Measurements from ENCODE around the gene EXOSC6.
A peak's percentile ranks its signal among the peaks of the same experiment; 100 is the strongest.
"Not testable (repeated sequence)": the region's sequence is repeated elsewhere in the genome, so short reads cannot be mapped to it uniquely, and the experiment has no call there.

EXOSC6 gene

DNA sequence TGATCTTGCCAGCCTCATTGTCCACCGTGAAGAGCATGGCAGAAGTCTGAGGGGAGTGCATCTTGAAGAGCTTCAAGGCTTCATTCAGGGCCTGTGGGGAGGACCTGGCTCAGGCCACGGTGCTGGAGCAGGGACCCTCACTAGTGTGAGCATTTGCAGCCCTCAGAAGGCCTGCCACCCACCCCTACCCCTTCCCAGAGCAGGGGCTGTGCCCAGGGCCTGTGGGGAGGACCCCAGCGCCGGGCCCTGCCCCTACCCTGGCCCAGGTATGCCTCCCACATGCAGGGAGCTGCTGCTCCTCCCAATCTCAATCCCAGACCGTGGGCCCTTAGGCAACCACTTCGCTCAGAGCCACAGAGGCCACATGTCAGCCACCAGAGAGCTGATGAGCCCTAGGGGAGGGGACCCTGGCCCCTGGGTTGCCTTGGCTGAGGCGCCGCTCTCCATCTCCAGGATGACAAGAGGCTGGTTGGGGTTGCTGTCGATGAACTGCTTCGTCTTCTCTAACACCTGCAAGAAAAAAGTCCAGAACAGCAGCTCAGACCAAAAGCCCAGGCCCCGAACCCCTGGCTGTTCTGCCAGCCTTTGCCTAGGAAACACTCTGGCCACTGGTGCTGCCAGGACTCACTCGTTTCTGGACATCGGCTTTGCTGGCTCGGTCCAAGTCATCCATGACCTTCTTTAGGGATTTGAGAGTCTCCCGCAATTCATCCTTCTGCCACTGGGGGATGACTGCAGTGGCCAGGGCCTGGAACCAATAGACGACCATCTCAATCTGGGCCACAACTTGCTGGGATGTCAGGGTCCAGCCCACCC lies 1.8 kb upstream of the EXOSC6 start:
- no peak overlapping the region for H4K5ac ChIP-seq (ENCODE audit: low read length)
- H4K8ac ChIP-seq (ENCODE audit: low read depth, low read length): no peak overlapping the region
- no peak overlapping the region for H3K4me2 ChIP-seq (ENCODE audit: low read length)
- no peak overlapping the region for H2BK15ac ChIP-seq (replicated peaks; ENCODE audit: low read depth)
- peak; percentile 76 for DNase-seq
- peaks cover 33% of the 10 kb centered on the region for H3K36me3 ChIP-seq (ENCODE audit: control insufficient read depth, insufficient read depth, low read length)
- no peak overlapping the region for H2AK5ac ChIP-seq (ENCODE audit: low read length)
- H3K79me2 ChIP-seq (ENCODE audit: control insufficient read depth, insufficient read depth, low read length): peaks cover 14% of the 10 kb centered on the region
- H2BK5ac ChIP-seq (ENCODE audit: low read length): no peak overlapping the region
- no peak overlapping the region for H2BK120ac ChIP-seq (ENCODE audit: low read depth, low read length)
- no peak overlapping the region for H3K23ac ChIP-seq (ENCODE audit: low read length)
- H3K27ac ChIP-seq (ENCODE audit: low read depth, low read length): no peak overlapping the region
- H3K9ac ChIP-seq (ENCODE audit: low read length): no peak overlapping the region
- WGBS (ENCODE audit: extremely low coverage, insufficient coverage, low lambda C conversion rate): no CpG with 5 or more reads among the region's 16 CpGs
- no peaks in the 10 kb centered on the region for H3K79me1 ChIP-seq (ENCODE audit: low read length)
- H3K4ac ChIP-seq (ENCODE audit: low read depth, low read length): no peak overlapping the region
- no peak overlapping the region for H3K56ac ChIP-seq (ENCODE audit: low read length)
- H3K4me3 ChIP-seq (ENCODE audit: low read length): no peak overlapping the region
- no peak overlapping the region for H3K18ac ChIP-seq (ENCODE audit: low read length)
- no peaks in the 10 kb centered on the region for H3K4me1 ChIP-seq (ENCODE audit: control insufficient read depth, low read depth, low read length)
- H3K27me3 ChIP-seq (ENCODE audit: insufficient read depth, low read length, poor library complexity): no peaks in the 10 kb centered on the region

DNA sequence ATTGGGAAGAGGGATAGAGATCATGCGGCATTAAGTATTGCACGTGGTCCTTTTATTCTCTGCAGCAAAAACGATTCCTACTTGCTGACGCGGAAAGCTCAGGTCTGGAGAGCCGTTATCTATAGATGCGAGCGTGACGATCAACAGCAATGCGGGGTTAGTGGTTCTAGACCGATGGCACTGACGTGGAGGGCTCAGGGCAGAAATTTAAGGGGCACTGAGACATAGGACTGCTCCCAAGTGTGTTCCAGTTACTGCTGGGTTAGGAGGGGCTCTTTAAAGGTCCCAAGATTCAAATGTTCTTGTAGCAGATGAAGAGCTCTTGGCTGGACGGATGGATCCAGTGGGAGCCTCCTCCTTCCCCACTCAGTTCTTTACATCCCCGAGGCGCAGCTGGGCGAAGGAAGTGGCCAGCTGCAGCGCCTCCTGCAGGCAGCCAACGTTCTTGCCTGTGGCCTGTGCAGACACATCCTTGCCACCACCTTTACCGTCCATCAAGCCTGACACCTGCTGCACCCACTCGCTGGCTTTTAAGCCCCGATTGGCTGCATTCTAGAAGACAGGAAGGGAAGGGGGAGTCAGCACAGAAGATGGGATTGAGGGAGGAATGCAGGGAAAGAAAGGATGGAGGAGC lies 732 bp upstream of the EXOSC6 start:
- Histone ChIP-seq H4K5ac (ENCODE audit: low read length) (no peak overlapping the region), H3K36me3 (ENCODE audit: control insufficient read depth, insufficient read depth, low read length) (peaks cover 28% of the 10 kb centered on the region), H3K56ac (ENCODE audit: low read length) (no peak overlapping the region), H2AK5ac (ENCODE audit: low read length) (no peak overlapping the region), H2BK15ac (replicated peaks; ENCODE audit: low read depth) (no peak overlapping the region), H3K4me2 (ENCODE audit: low read length) (no peak overlapping the region), H2BK5ac (ENCODE audit: low read length) (no peak overlapping the region), H3K4me1 (ENCODE audit: control insufficient read depth, low read depth, low read length) (no peaks in the 10 kb centered on the region), H3K27me3 (ENCODE audit: insufficient read depth, low read length, poor library complexity) (no peaks in the 10 kb centered on the region), H3K23ac (ENCODE audit: low read length) (no peak overlapping the region), H3K18ac (ENCODE audit: low read length) (no peak overlapping the region), H4K8ac (ENCODE audit: low read depth, low read length) (no peak overlapping the region), H3K4ac (ENCODE audit: low read depth, low read length) (no peak overlapping the region), H3K4me3 (ENCODE audit: low read length) (no peak overlapping the region), H3K79me2 (ENCODE audit: control insufficient read depth, insufficient read depth, low read length) (peaks cover 14% of the 10 kb centered on the region), H3K79me1 (ENCODE audit: low read length) (no peaks in the 10 kb centered on the region), H3K9ac (ENCODE audit: low read length) (no peak overlapping the region), H3K27ac (ENCODE audit: low read depth, low read length) (no peak overlapping the region), H2BK120ac (ENCODE audit: low read depth, low read length) (no peak overlapping the region)
- WGBS (ENCODE audit: extremely low coverage, insufficient coverage, low lambda C conversion rate): no CpG with 5 or more reads among the region's 21 CpGs
- DNase-seq: peak; percentile 60

DNA sequence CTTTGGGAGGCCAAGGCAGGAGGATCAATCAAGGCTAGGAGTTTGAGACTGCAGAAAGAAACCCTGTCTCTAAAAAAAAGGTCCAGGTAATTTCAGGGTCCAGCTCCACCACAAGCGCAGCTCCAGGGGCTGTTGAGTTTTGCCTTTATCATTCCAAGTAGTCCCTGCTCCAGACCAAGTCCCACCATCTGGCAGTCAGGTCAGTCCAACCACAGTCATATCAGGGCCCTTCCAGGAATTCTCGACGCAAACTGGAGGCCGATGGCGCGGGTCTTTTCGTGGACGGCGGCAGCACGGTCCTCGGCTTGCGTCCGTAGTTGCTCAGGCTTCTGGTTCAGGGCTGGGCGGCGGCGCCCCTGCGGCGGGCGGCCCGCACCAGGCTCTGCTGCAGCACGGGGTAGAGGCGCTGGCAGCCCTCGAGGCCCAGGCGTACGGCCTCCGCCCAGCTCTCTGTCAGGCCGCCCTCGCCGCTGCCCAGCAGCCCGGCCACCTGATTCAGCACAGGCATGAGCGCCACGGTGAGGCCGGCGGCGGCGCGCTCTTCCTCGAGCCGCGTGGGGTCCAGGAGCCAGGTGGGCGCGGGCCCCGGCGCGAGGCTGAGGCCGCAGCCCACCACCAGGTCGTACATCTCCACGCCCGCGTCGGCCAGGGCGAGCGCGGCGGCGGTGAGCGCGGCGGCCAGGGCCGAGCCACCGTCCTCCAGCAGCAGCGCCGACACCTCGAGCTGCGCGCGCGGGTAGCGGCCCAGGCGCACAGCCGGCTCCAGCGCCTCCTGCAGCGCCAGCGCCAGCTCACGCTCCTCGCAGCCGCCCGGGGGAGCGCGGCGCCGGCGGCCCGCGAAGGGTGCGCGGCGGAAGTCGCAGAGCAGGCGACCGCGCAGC lies 752 bp downstream of the EXOSC6 start:
- H3K18ac ChIP-seq (ENCODE audit: low read length): peak overlapping the region; percentile 41
- no peak overlapping the region for H2BK5ac ChIP-seq (ENCODE audit: low read length)
- H3K27ac ChIP-seq (ENCODE audit: low read depth, low read length): peak overlapping the region; percentile 79
- peak overlapping the region; percentile 76 for H3K4ac ChIP-seq (ENCODE audit: low read depth, low read length)
- no peaks in the 10 kb centered on the region for H3K4me1 ChIP-seq (ENCODE audit: control insufficient read depth, low read depth, low read length)
- H3K79me1 ChIP-seq (ENCODE audit: low read length): no peaks in the 10 kb centered on the region
- peaks cover 14% of the 10 kb centered on the region for H3K79me2 ChIP-seq (ENCODE audit: control insufficient read depth, insufficient read depth, low read length)
- H3K23ac ChIP-seq (ENCODE audit: low read length): peak overlapping the region; percentile 94
- H4K8ac ChIP-seq (ENCODE audit: low read depth, low read length): peak overlapping the region; percentile 39
- WGBS (ENCODE audit: extremely low coverage, insufficient coverage, low lambda C conversion rate): no CpG with 5 or more reads among the region's 92 CpGs
- peak overlapping the region; percentile 75 for H3K4me2 ChIP-seq (ENCODE audit: low read length)
- peak; percentile 61 for DNase-seq
- no peaks in the 10 kb centered on the region for H3K27me3 ChIP-seq (ENCODE audit: insufficient read depth, low read length, poor library complexity)
- no peak overlapping the region for H4K5ac ChIP-seq (ENCODE audit: low read length)
- no peak overlapping the region for H2BK15ac ChIP-seq (replicated peaks; ENCODE audit: low read depth)
- peak overlapping the region; percentile 92 for H3K9ac ChIP-seq (ENCODE audit: low read length)
- no peak overlapping the region for H2BK120ac ChIP-seq (ENCODE audit: low read depth, low read length)
- peak overlapping the region; percentile 75 for H3K4me3 ChIP-seq (ENCODE audit: low read length)
- no peak overlapping the region for H2AK5ac ChIP-seq (ENCODE audit: low read length)
- peaks cover 24% of the 10 kb centered on the region for H3K36me3 ChIP-seq (ENCODE audit: control insufficient read depth, insufficient read depth, low read length)
- peak overlapping the region; percentile 98 for H3K56ac ChIP-seq (ENCODE audit: low read length)

DNA sequence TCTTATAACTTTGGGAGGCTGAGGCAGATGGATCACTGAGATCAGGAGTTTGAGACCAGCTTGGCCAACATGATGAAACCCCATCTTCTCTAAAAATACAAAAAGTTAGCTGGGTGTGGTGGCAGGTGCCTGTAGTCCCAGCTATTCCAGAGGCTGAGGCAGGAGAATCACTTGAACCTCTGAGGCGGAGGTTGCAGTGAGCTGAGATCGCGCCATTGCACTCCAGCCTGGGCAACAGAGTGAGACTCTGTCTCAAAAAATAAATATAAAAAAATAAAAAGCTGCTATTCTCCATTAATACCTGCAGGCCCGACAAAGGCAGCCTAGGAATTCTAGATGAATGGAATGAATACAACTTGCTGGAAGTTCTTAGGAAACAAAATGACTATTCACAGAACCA lies 2.0 kb downstream of the EXOSC6 start:
- H3K36me3 ChIP-seq (ENCODE audit: control insufficient read depth, insufficient read depth, low read length): peaks cover 19% of the 10 kb centered on the region
- not testable (repeated sequence) for H3K79me1 ChIP-seq (ENCODE audit: low read length)

DNA sequence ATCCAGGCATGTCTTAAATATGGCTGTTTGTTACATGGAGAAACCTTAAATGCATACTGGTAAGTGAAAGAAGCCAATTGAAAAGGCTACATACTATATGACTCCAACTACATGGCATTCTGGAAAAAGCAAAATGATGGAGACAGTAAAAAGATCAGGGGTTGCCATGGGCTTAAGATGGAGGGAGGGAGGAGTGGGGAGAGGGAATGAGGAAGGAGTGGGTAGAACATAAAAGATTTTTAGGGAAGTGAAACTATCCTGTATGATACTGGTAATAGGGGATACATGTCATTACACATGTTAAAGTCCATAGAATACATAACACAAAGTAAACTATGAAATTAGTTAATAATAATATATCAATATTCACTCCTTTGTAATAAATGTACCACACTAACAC lies 13.0 kb downstream of the EXOSC6 start:
- H4K5ac ChIP-seq (ENCODE audit: low read length); H3K36me3 ChIP-seq (ENCODE audit: control insufficient read depth, insufficient read depth, low read length); H4K8ac ChIP-seq (ENCODE audit: low read depth, low read length); H2AK5ac ChIP-seq (ENCODE audit: low read length); H3K79me1 ChIP-seq (ENCODE audit: low read length); H3K4me2 ChIP-seq (ENCODE audit: low read length); DNase-seq; H3K18ac ChIP-seq (ENCODE audit: low read length); H3K27ac ChIP-seq (ENCODE audit: low read depth, low read length); H3K4me1 ChIP-seq (ENCODE audit: control insufficient read depth, low read depth, low read length); H3K56ac ChIP-seq (ENCODE audit: low read length); H3K9ac ChIP-seq (ENCODE audit: low read length); H3K4ac ChIP-seq (ENCODE audit: low read depth, low read length); H3K23ac ChIP-seq (ENCODE audit: low read length); H2BK5ac ChIP-seq (ENCODE audit: low read length); H3K79me2 ChIP-seq (ENCODE audit: control insufficient read depth, insufficient read depth, low read length); H3K27me3 ChIP-seq (ENCODE audit: insufficient read depth, low read length, poor library complexity); H2BK15ac ChIP-seq (replicated peaks; ENCODE audit: low read depth); H3K4me3 ChIP-seq (ENCODE audit: low read length); H2BK120ac ChIP-seq (ENCODE audit: low read depth, low read length): not testable (repeated sequence)

More for the DNA sequence above, 2.0 kb downstream of the EXOSC6 start:
- not testable (repeated sequence) for H2BK120ac ChIP-seq (ENCODE audit: low read depth, low read length); H2AK5ac ChIP-seq (ENCODE audit: low read length); H3K23ac ChIP-seq (ENCODE audit: low read length); H4K5ac ChIP-seq (ENCODE audit: low read length); H2BK15ac ChIP-seq (replicated peaks; ENCODE audit: low read depth); H3K4me3 ChIP-seq (ENCODE audit: low read length); H3K4me1 ChIP-seq (ENCODE audit: control insufficient read depth, low read depth, low read length); H3K18ac ChIP-seq (ENCODE audit: low read length); H3K4me2 ChIP-seq (ENCODE audit: low read length); DNase-seq; H2BK5ac ChIP-seq (ENCODE audit: low read length); H3K4ac ChIP-seq (ENCODE audit: low read depth, low read length); H3K27ac ChIP-seq (ENCODE audit: low read depth, low read length); H3K27me3 ChIP-seq (ENCODE audit: insufficient read depth, low read length, poor library complexity); H3K9ac ChIP-seq (ENCODE audit: low read length); H3K56ac ChIP-seq (ENCODE audit: low read length); H4K8ac ChIP-seq (ENCODE audit: low read depth, low read length)
- WGBS (ENCODE audit: extremely low coverage, insufficient coverage, low lambda C conversion rate): no CpG with 5 or more reads among the region's 4 CpGs
- peaks cover 14% of the 10 kb centered on the region for H3K79me2 ChIP-seq (ENCODE audit: control insufficient read depth, insufficient read depth, low read length)
